Kidney (tissue), 14 donors: Measurements from ENCODE around the gene OR2C3. TPM values are rescaled to one million over a fixed set of nuclear protein-coding genes. Genes with fewer than 3 reads are reported as not detected.

ENCODE experiments used
- DNase-seq, 5 donors: peaks; one replicate each; pipeline ENCODE4 v3.0.0-alpha.2; 2013 to 2020
- FAIRE-seq: peaks from 2 replicates; lab custom pipeline; 2012; peaks lifted over from hg19 to GRCh38; lab: Jason Lieb, UNC
- H3K27ac ChIP-seq, 2 donors: one replicate each; pipeline ENCODE4 v1.7.0; 2013; ENCODE audit warnings: low read depth in 2 of 2, low read length in 2 of 2, inconsistent platforms in 1 of 2
- H3K27me3 ChIP-seq: one replicate; pipeline ENCODE4 v1.7.1; 2013; ENCODE audit warnings: low read length, inconsistent platforms; ENCODE audit not compliant: control insufficient read depth, insufficient read depth
- H3K36me3 ChIP-seq, 3 donors: one replicate each; pipeline versions ENCODE4 v1.7.0 to v1.7.1; 2013; ENCODE audit warnings: low read length in 3 of 3, control low read depth in 1 of 3, inconsistent platforms in 1 of 3; ENCODE audit not compliant: insufficient read depth in 3 of 3, control insufficient read depth in 2 of 3
- H3K4me1 ChIP-seq, 3 donors: one replicate each; pipeline versions ENCODE4 v1.7.0 to v1.7.1; 2013; ENCODE audit warnings: low read length in 3 of 3, inconsistent platforms in 1 of 3, low read depth in 1 of 3; ENCODE audit not compliant: control insufficient read depth in 2 of 3, insufficient read depth in 2 of 3
- H3K4me3 ChIP-seq, 3 donors: one replicate each; pipeline versions ENCODE4 v1.7.0 to v1.8.1; 2013; ENCODE audit warnings: low read length in 3 of 3, control low read depth in 1 of 3, inconsistent platforms in 1 of 3
- H3K9ac ChIP-seq, 3 donors: one replicate each; pipeline versions ENCODE4 v1.7.0 to v1.7.1; 2013; ENCODE audit warnings: low read length in 3 of 3, control low read depth in 1 of 3, inconsistent platforms in 1 of 3
- H3K9me3 ChIP-seq, 3 donors: one replicate each; pipeline versions ENCODE4 v1.7.0 to v1.7.1; 2013; ENCODE audit warnings: low read length in 3 of 3, control low read depth in 1 of 3, inconsistent platforms in 1 of 3; ENCODE audit not compliant: control insufficient read depth in 2 of 3, insufficient read depth in 1 of 3
- CTCF ChIP-seq: IDR thresholded peaks from 3 replicates; pipeline ENCODE4 v1.5.1; 2012; ENCODE audit warnings: mild to moderate bottlenecking, moderate library complexity, borderline replicate concordance; ENCODE audit not compliant: insufficient read depth; ENCODE audit errors: extremely low read depth
- intact Hi-C: fragments of 100-400 bp; cut with DNase I; formaldehyde crosslinking; loops from one replicate; pipeline ENCODE4 v1.11.1; 2022
- polyA plus RNA-seq: library from polyadenylated mRNA; stranded (reverse); fragments of 350-450 nt; fragmentation: Illumina TruSeq; extraction: RNeasy Lipid Tissue Mini Kit (QIAGEN cat#74804); gene quantifications from one replicate; pipeline ENCODE4 v1.2.3, GENCODE V29; 2014; ENCODE audit warnings: low read depth, low replicate concordance; ENCODE audit not compliant: insufficient read depth
- total RNA-seq: library from RNA; stranded (reverse); fragmentation: NEBNext Ultra II Directional; extraction: Animal tissue kit (Norgen Biotek cat#: 25700); gene quantifications from one replicate; pipeline ENCODE4 v1.2.1, GENCODE V29; 2021
- donor health status: control.
- donor health status: control.
- donor health status: control.
- donor health status: control.
- donor health status: control.
- donor health status: DM: yes; HTN: yes; CAD: no.
- donor health status: Normal renal cell carcinoma (clear cell type).

Gene OR2C3
- total and polyA plus RNA-seq, 2 donors from 2014 or later = 0.06 TPM; not detected in 1

GRCh38 chr1:247475793-247476192 lies 60.4 kb downstream of the OR2C3 start:
- no peak for DNase-seq
- no peaks in the 10 kb centered on the region for H3K36me3 ChIP-seq
- no peaks in the 10 kb centered on the region for H3K27me3 ChIP-seq
- no peak overlapping the region for H3K4me3 ChIP-seq
- TF ChIP-seq CTCF = no peak
- intact Hi-C loops = no loop called here
- H3K27ac ChIP-seq = no peak overlapping the region
- H3K9ac ChIP-seq = no peak overlapping the region
- H3K9me3 ChIP-seq = peaks cover 0 to 4% (median 0%) of the 10 kb centered on the region in 3 donors
- no peak for FAIRE-seq
- no peaks in the 10 kb centered on the region for H3K4me1 ChIP-seq

Other genes with a start within 250 kb of the OR2C3 start
- gene ZNF496, start 204.6 kb downstream of the OR2C3 start, total RNA-seq = 27.0 TPM
- gene ZNF496, start 204.6 kb downstream of the OR2C3 start, polyA plus RNA-seq = 6.3 TPM
- 4.0 TPM for gene NLRP3, start 120.3 kb downstream of the OR2C3 start, total RNA-seq
- gene NLRP3, start 120.3 kb downstream of the OR2C3 start, polyA plus RNA-seq = not detected
- not detected for gene OR2B11, start 78.3 kb downstream of the OR2C3 start, total RNA-seq
- gene OR2B11, start 78.3 kb downstream of the OR2C3 start, polyA plus RNA-seq = not detected
- gene GCSAML, start 12.7 kb upstream of the OR2C3 start, total RNA-seq = 1.8 TPM
- not detected for gene GCSAML, start 12.7 kb upstream of the OR2C3 start, polyA plus RNA-seq
- gene OR2G2, start 51.9 kb upstream of the OR2C3 start, total RNA-seq = not detected
- not detected for gene OR2G2, start 51.9 kb upstream of the OR2C3 start, polyA plus RNA-seq
- not detected for gene OR2G3, start 69.1 kb upstream of the OR2C3 start, total RNA-seq
- gene OR2G3, start 69.1 kb upstream of the OR2C3 start, polyA plus RNA-seq = not detected
- not detected for gene OR13G1, start 143.3 kb upstream of the OR2C3 start, total RNA-seq
- not detected for gene OR13G1, start 143.3 kb upstream of the OR2C3 start, polyA plus RNA-seq
- gene OR6F1, start 180.2 kb upstream of the OR2C3 start, total RNA-seq = not detected
- not detected for gene OR6F1, start 180.2 kb upstream of the OR2C3 start, polyA plus RNA-seq
- not detected for gene OR14K1, start 202.2 kb upstream of the OR2C3 start, total RNA-seq
- not detected for gene OR14K1, start 202.2 kb upstream of the OR2C3 start, polyA plus RNA-seq
- gene OR14A2, start 211.7 kb upstream of the OR2C3 start, total RNA-seq = not detected
- gene OR14A2, start 211.7 kb upstream of the OR2C3 start, polyA plus RNA-seq = not detected
- not detected for gene OR1C1, start 224.1 kb upstream of the OR2C3 start, total RNA-seq
- gene OR1C1, start 224.1 kb upstream of the OR2C3 start, polyA plus RNA-seq = not detected